Fibroblast of pulmonary artery (primary cell): Measurements from ENCODE around the gene KRTAP10-11.

Experiments used
- DNase-seq: peaks from one replicate; pipeline ENCODE4 v3.0.0-alpha.2; 2010; ENCODE audit warnings: low read depth
- H3K4me3 ChIP-seq: replicated peaks from 2 replicates; pipeline ENCODE4 v1.5.1; 2011; ENCODE audit warnings: low read depth, mild to moderate bottlenecking, control low read depth, low read length, moderate library complexity
- CTCF ChIP-seq: IDR thresholded peaks from 2 replicates; pipeline ENCODE4 v1.5.1; 2011; ENCODE audit warnings: mild to moderate bottlenecking, control low read depth, low read length, inconsistent platforms; ENCODE audit errors: missing control alignments

KRTAP10-11 gene

GRCh38 chr21:44612669-44613229 is 33.5 kb upstream of the KRTAP10-11 start:
- H3K4me3 ChIP-seq, result no peak overlapping the region
- no peak for DNase-seq
- TF ChIP-seq CTCF, result no peak

- H3K4me3 ChIP-seq, result no peak overlapping the region
- DNase-seq, result no peak
- TF ChIP-seq CTCF, result no peak
These were observed 32.6 kb upstream of the KRTAP10-11 start for GRCh38 chr21:44613386-44614155.

GRCh38 chr21:44614161-44614631 is 32.0 kb upstream of the KRTAP10-11 start:
- DNase-seq, result no peak
- no peak for TF ChIP-seq CTCF
- no peak overlapping the region for H3K4me3 ChIP-seq

- no peak for TF ChIP-seq CTCF
- DNase-seq, result no peak
These were observed 31.2 kb upstream of the KRTAP10-11 start for GRCh38 chr21:44614961-44615391.

GRCh38 chr21:44615466-44615865 is 30.7 kb upstream of the KRTAP10-11 start:
- no peak overlapping the region for H3K4me3 ChIP-seq
- no peak for DNase-seq
- no peak for TF ChIP-seq CTCF

More at GRCh38 chr21:44614961-44615391, 31.2 kb upstream of the KRTAP10-11 start:
- no peak overlapping the region for H3K4me3 ChIP-seq

- no peak for DNase-seq
- no peak overlapping the region for H3K4me3 ChIP-seq
- no peak for TF ChIP-seq CTCF
These were observed 30.2 kb upstream of the KRTAP10-11 start for GRCh38 chr21:44615911-44616590.
